ENCODE measurements around the gene STRIP2.
"Not testable (repeated sequence)": the region's sequence is repeated elsewhere in the genome, so short reads cannot be mapped to it uniquely, and the experiment has no call there.

The STRIP2 gene

DNA sequence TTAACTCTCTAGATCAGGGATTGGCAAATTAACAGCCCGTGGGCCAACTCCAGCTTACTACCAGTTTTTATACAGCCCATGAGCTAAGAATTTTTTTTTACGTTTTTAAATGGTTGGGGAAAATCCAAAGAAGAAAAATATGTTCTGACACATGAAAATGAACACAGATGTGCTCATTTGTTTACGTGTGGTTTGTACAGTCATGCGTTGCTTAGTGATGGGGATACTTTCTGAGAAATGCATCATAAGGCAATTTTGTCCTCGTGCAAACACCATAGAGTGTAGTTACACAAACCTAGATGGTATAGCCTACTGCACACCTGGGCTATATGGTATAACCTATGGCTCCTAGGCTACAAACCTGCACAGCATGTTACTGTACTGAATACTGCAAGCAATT is 59.8 kb downstream of the STRIP2 start:
- DNase-seq (ENCODE audit: low spot score): no peak

DNA sequence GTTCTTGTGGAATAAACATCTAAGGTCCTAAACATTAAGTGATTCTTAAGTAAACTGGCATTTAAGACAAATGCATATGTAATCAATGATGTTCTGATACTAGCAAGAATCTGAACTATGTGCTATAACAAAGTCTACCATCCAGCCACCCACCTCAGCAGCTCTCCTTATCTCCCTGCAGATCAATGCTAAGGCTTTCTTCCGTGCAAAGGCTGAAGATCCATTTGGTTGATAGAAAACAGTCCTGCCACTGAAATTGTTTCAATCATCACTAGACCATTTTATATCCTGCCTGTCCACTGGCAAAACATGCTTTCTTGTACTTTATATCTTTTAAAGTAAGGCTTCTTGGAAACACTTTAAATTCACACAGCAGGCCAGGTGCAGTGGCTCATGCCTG is 61.8 kb downstream of the STRIP2 start:
- no peak for DNase-seq (ENCODE audit: low spot score)

DNA sequence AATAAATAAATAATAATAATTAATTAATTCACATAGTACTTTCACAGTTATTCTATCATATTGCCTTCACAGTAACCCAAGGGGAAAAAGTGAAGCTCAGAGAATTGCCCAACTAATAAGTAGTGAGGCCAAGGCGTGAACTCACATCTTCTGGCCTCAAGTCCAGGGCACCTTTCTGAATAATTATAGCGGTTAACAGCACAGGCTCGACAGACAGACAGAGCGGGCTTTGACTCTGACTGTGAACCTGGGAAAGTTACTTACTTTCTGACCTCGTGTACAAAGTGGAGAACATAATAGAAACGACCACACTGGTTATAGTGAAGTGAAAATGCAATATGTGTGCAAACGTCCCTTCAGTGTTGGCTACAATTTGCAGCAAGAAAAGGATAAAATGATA is 62.4 kb downstream of the STRIP2 start:
- DNase-seq (ENCODE audit: low spot score): no peak

DNA sequence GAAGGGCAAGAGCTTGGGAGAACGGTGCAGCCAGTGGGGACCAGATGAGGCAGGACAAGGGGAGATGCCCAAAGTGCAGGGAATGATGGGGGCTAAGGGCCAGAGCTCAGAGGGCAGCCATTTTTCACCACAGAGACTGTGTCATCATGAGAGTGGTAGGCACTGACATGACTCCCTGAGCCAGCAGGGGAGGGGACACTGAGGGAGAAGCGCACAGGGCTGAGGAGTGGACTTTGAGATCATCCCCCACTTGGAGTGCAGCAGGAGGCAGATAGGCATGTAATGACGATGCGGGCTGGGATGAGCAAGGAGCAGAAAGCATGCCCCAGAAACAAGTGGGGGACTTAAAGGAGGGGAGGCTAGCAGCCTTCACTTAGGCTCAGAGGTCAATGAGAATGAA is 62.9 kb downstream of the STRIP2 start:
- DNase-seq (ENCODE audit: low spot score): no peak

DNA sequence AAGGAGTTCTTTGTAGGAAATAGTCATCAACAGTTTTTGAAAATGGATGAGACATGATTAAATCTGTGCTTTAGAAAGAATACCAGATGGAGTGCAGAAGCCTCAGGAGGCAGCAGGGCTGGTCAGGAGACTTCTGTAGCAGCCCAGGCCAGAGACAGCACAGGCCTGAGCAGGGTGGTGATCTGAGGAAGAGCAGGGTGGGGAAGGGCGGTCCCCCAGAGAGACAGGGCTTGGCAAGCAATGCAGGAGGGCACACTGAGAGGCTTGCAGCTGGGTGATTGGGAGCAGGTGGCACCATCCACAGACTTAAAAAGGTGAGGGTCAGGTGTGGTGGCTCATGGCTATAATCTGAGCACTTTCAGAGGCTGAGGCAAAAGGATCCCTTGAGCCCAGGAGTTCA is 63.8 kb downstream of the STRIP2 start:
- no peak for DNase-seq (ENCODE audit: low spot score)

DNA sequence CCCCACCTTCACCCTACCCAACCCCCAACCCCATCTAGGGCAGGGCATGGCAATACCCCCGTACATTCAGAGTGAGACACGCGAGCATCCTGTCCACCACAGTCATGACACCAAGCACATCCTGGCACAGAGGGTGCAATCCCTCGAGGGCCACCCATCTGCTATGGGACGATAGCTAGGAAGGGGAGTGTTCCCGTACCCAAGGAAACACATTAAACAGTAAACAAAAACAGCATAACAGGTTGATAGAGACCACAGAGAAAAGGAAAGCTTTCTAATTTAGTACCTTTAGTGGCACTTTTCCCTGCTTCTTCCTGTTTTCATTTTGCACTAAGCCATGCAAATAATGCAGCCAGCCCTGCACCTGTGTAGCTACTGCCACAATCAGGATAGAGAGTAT is 65.8 kb downstream of the STRIP2 start:
- DNase-seq (ENCODE audit: low spot score): no peak

DNA sequence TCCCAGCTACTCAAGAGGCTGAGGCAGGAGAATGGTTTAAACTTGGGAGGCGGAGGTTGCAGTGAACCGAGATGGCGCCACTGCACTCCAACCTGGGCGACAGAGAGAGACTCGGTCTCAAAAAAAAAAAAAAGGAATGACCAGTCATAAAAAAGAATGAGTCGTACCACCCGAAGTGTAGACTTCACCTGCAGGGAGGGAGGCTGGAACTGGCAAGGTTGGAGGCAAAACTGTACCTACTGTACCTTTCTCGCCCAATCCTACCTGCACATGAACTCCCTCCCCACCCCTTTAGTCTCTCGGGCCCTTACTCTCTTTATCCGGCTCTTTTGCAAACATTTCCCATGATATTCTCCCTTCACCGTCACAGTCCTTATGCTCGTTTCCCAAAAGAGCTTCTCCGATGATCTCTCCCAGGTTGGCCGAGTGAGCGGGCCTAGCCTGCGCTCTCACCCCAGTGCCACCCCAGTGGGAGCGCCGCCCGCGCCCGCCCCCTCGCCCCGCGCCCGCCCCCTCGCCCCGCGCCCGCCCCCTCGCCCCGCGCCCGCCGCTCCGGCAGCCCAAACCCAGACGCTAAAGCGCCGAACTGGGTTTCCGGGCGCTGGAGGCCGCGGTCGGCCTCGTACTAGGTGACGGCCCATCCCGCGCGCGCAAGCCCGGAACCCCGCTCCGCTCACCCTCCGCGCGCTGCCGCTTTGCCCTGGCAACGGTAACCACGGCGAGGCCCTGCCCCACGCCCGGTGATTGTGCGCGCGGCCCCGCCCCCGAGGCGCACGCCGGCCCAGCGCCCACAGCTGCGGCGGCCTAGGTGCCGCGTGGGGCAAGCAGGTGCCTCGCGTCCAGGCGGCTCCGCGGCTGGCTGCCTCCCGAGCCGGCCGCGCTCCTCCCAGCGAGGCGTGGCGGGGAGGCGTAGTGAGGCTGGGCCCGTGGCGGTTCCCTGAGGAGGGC is 67.8 kb downstream of the STRIP2 start, which contains the start of gene SMKR1:
Gene SMKR1 (plus strand): TSS at position 772 of the 948 bp plus-strand sequence. CDS start 294 bp downstream, outside the sequence.
- DNase-seq (ENCODE audit: low spot score): peak; percentile 76

DNA sequence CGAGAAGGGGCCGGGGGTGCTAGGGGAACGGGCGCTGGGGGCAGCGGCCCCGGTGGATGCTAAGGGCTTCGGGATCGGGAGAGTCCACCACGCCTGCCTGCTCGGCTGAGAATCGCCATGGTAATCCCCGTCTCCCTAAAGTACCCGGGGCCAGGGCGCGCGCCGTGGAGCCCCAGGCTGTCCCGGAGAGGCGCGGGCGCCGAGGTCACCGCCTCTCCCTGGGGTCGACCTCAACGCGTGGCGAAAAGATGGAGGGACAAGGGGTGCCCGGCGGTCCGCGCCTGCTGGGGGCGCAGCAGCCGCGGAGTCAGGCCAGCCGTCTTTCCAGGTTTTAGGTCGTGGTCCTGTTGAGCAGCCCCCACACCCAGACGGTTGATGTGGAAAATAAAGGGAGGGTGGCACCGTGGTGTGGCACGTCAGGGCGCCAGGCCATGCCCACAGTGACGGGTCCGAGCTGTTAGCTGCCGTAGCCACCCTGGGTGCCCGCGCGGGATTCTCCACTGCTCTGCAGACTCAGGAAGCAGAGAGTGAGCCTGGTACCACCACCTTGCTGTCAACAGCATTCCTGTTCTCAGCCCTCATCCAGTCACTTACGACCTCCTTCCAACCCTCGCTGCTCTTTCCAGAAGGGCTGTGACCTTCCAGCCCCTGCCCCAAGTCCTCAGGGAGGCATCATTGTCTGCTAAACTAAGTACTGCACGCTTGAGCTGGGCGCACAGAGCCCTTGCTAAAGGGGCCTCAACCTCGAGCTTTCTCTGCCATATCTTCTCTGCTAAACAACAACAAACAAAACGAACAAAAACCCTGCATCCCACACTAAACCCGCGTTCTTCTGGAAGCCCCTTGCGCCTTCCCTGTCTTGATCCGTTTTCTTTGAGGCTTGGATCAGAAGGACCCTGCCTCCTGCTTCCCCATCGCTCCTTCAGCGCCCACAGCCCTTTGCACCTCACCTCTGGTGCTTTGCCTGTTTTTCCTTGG is 68.8 kb downstream of the STRIP2 start:
- DNase-seq (ENCODE audit: low spot score): no peak

DNA sequence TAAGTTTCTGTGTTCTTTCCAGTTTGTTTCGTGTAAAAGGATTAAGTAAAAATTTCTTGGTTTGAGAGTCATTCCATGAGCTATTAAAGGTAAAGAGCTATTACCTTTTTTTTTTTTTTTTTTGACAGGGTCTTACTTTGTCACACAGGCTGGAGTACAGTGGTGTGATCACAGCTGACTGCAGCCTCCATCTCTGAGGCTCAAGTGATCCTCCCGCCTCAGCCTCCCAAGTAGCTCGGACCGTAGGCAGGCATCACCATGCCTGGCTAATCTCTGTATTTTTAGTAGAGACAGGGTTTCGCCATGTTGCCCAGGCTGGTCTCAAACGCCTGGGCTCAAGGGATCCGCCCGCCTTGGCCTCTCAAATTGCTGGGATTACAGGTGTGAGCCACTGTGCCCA is 69.5 kb downstream of the STRIP2 start:
- no peak for DNase-seq (ENCODE audit: low spot score)

DNA sequence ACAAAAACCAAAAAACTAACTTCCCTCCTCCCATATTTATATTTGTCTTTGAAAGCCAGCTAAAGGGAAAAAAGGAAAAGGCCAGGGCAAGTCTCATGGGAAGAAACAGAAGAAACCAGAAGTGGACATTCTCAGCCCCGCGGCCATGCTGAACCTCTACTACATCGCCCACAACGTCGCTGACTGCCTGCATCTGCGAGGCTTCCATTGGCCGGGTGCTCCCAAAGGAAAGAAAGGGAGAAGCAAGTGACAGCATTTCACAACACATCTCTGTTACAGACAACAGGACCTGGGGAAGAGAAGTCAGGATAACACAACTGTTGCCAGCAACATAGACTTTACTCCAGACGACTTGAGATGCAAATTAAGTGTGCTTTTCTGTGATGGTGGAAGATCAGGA is 78.0 kb downstream of the STRIP2 start:
- DNase-seq (ENCODE audit: low spot score): no peak

DNA sequence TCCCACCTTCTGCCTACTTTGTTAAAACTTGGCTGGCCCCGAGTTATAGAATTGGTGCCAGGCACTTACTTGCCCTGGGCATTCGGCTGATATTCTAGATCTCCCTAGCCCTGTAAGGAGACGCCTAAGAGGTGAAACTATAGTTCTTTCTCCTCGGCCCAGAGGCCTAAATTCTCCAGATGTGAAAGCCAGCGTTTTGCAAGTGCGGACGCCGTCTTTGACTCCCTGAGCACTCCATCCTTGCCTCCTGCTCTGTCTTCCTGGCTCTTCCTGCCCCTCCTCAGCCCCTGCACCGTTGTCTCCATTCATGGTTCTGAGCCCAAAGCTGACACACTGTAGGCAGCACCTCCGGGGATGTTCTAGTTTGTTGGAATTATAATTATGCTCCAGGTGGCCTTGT is 79.3 kb downstream of the STRIP2 start:
- no peak for DNase-seq (ENCODE audit: low spot score)

DNA sequence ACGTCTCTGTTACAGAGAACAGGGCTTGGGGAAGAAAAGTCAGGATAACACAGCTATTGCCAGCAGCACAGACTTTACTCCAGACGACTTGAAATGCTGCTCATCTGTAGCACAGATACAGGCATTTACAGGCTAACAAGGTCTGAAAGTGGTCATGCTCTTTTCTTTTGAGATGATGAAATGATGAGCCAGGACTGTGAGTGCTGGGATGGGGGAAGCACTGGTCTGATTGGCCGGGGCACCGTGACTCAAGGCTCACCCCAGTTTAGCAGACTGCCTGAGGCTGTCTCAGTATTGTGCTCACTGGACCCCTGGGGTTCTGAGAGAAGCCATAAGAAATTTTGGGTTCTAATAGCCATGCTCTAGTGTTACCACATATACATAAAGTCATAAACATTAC is 80.5 kb downstream of the STRIP2 start:
- DNase-seq (ENCODE audit: low spot score): no peak

DNA sequence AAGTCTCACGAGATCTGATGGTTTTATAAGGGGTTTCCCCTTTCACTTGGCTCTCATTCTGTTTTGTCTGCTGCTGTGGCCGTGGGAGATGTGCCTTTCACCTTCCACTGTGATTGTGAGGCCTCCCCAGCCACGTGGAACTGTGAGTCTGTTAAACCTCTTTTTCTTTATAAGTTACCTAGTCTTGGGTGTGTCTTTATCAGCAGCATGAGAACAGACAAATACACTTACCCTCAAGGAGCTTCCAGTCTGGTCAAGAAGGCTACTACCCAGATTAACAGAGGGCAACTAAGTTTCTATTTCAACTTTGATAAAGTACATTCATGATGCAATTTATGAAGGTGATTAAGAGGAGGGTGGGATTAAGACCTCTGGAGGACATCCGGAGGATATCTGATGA is 81.1 kb downstream of the STRIP2 start:
- no peak for DNase-seq (ENCODE audit: low spot score)

DNA sequence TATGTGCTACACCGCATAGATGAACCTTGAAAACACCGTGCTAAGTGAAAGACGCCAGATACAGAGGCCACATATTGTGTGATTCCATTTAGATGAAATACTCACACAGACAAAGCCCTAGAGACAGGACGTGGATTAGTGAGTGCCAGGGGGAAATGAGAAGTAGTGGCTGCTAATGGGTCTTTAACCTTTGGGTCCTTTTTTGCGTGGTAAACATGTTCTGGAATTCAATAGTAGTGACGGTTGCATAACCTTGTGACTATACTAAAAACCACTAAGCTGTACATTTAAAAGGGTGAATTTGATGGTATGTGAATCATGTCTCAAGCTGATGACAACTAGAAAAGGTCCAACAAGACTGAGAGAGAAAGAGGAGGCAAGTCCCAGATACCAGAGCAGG is 83.7 kb downstream of the STRIP2 start:
- DNase-seq (ENCODE audit: low spot score): no peak

DNA sequence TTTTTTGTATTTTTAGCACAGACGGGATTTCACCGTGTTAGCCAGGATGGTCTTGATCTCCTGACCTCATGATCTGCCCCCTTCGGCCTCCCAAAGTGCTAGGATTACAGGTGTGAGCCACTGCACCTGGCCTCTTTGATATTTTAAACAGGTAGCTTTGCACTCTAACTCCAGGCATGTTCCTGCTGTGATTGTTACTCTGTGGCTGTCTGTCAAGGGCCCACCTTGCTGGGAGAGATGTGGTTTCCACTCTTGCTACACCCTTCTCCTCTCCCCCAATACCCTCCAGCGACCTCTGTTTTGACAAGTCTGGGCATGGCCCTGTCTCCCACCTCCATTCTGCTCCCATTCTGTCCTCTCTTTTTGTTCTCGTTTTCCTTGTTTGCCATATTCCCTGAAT is 85.2 kb downstream of the STRIP2 start:
- no peak for DNase-seq (ENCODE audit: low spot score)

DNA sequence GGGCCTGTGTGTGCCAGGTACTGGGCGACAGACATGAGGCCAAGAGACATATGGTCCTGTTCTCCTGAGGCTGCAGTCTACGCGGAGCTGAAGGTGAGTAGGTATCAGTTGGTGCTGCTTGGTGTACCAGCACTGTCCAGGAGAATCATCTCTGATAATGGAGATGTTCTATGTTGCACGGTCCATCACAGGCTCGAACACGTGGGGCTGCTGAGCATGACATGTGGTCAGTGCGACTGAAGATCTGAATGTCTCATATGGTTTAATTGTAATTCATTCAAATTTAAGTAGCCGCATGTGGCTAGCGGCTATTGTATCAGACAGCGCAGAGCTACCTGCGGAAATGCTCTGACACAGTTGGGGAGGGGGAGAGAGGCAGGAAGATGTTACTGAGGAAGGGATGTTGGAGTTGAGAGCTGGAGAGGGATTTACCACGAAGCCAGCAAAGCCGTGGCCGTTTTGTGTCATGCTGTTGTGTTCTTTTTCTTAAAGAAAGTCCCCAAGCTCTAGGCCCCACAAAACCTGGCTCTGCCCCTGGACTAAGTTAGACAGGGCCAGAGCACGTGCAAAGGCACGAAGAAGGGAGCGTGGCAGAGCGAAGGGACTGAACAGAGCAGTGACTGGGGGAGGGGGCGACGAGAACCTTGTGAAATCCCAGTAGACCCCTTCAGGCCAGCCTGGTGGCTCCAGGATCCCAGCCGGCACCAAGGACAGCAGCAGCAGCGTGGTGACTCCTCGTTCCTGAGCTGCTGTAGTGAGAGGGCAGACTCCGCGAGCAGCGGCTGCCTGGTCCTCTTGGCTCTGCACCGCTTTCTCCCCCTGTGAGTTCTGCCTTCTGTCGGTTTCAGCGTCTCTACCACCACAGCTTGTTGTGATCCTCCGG is 88.1 kb downstream of the STRIP2 start:
- DNase-seq (ENCODE audit: low spot score): no peak

DNA sequence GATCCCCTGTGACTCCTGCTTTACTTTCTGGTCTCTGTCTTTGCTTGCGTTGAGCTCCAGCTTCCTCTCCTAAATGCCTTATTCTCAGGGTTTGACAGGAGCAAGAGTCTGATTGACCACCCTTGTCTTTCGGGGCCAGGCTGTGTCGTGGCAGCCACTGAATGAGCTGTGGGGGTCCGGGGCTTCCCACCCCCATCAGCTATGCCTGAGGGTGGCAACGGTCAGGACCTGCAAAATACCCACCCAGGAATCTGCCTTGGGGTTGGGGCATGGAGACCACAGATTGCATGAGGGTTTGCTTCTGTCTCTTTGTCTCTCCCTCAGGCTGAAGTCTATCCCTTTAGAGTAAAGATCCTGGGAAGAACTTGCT is 88.7 kb downstream of the STRIP2 start:
- no peak for DNase-seq (ENCODE audit: low spot score)

DNA sequence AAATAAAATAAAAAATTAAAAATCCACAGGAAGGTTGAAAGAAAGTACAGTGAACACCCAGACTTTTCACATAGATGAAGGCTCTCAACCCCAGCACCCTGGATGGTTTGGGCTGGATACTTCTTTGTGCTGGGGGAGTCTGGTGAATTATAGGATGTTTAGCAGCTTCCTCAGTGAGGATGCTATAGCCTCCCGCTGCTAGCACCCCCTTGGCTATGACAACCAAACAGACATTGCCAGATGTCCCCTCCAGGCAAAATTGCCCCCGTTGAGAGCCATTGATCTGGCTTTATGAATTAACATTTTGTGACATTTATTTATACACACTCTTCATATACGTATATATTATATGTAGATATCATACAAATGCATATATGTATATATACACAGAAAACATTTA is 89.7 kb downstream of the STRIP2 start:
- DNase-seq (ENCODE audit: low spot score): no peak

DNA sequence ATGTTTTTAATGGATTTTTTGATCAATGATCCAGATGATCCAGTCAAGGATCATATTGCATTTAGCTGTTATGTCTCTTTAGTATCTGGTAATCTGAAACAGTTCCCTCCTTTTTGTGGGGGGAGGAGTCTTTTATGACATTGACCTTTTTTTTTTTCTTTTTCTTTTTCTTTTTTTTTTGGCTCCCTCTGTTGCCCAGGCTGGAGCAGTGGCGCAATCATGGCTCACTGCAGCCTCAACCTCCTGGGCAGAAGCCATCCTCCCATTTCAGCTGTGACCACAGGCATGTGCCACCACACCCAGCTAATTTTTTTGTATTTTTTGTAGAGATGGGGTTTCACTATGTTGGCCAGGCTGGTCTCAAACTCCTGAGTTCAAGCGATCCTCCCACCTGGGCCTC is 90.2 kb downstream of the STRIP2 start:
- DNase-seq (ENCODE audit: low spot score): not testable (repeated sequence)

DNA sequence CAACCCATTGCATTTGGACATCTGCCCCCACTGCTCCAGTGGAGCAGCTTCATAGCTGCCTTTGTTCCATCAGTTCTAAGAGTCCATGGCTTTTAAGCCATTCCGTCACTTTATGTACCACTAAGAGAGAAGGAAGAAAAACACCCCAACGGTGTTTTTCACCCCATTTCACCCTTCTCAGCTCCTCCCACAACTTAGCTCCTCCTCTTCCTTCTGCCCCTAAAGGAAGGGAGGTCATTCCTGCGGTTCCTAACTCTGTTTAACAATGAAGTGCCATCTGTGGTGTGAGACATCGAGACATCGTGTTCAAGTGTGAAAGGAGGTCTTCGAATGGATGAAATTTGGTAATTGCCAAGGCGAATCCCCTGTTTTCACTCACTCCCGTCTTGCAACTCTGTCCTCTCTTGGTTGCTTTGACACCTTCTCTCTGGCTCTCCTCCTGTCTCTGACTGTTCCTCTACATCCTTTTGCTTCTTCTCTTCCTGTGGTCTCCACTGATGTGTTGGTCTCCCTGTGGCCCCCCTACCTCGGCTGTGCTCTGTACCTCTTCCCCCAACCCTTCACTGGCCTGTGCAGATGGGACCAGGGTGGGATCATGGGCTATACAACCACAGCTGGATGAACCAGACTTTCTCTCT is 91.1 kb downstream of the STRIP2 start:
- DNase-seq (ENCODE audit: low spot score): no peak

DNA sequence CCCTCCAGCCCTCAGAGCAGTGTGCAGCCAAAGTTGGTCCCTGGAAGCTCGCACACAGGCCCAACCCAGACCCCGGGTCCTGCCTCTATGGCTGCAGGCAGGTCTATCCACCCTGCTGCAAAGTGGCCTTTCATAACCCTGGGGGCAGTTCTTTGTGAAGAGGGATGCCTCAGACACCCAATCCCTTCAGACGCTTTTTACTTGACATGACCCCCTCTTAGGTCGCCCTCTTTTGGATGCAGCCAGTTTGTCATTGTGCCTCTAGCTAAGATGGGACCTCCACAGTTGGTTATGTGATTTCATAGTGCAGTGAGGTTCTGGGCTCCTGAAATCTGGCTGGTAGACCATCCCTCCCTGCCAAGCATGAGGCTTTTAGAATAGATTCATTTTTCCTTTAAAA is 95.4 kb downstream of the STRIP2 start:
- no peak for DNase-seq (ENCODE audit: low spot score)
